ENCODE data around the gene ATP13A3.

DNA sequence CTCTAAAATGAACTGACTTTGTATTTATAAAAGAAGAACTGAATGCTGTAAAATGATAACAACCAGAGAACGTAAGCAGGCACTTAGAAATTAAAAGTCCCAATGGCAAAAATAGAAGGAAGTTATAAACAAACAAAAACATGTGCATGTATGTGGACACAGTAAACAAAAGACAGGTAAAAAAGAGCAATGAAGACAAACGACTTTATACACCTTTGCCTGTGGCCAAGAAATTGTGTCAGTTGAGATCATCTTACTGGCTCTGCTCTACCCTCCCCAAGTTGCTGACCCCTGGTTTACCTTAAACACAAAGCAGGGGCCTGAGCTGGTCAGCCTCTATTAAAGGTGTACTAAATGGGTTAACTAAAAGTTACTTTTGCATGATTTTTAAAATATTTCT lies 46.0 kb downstream of the ATP13A3 start:
- TF ChIP-seq EZH2 (IDR thresholded peaks at IDR 0.05; ENCODE audit: borderline replicate concordance, low read depth, low read length, poor library complexity, severe bottlenecking), result no peak
- TF ChIP-seq, protein P1, sequence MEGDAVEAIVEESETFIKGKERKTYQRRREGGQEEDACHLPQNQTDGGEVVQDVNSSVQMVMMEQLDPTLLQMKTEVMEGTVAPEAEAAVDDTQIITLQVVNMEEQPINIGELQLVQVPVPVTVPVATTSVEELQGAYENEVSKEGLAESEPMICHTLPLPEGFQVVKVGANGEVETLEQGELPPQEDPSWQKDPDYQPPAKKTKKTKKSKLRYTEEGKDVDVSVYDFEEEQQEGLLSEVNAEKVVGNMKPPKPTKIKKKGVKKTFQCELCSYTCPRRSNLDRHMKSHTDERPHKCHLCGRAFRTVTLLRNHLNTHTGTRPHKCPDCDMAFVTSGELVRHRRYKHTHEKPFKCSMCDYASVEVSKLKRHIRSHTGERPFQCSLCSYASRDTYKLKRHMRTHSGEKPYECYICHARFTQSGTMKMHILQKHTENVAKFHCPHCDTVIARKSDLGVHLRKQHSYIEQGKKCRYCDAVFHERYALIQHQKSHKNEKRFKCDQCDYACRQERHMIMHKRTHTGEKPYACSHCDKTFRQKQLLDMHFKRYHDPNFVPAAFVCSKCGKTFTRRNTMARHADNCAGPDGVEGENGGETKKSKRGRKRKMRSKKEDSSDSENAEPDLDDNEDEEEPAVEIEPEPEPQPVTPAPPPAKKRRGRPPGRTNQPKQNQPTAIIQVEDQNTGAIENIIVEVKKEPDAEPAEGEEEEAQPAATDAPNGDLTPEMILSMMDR (conservative IDR thresholded peaks at IDR 0.05; ENCODE audit: low read depth, low read length), result no peak
